Measurements from ENCODE around the gene HSPA8.

Gene HSPA8

DNA sequence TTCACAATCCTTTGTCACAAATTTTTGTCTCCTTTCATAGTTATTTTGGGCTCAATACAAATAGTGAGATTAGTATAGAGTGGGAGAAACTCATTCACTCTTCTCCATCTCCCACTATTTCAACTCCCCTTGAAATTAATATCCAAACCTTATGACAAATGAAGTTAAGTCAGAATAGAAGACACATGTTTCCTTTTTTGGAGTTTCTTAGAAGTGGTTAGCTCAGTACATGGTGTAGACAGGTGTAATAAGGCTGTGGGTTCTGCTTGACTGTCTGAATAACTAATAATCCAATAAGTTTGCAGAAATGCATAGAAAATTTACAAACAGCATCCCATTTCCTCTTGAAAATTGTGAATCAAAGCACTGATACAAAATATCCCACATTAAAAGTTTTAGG is 10.8 kb upstream of the HSPA8 start:
- H3K4me3 ChIP-seq (ENCODE audit: low read depth, low read length), result no peak overlapping the region
- DNase-seq (ENCODE audit: low read depth), result no peak
- TF ChIP-seq, protein P1, sequence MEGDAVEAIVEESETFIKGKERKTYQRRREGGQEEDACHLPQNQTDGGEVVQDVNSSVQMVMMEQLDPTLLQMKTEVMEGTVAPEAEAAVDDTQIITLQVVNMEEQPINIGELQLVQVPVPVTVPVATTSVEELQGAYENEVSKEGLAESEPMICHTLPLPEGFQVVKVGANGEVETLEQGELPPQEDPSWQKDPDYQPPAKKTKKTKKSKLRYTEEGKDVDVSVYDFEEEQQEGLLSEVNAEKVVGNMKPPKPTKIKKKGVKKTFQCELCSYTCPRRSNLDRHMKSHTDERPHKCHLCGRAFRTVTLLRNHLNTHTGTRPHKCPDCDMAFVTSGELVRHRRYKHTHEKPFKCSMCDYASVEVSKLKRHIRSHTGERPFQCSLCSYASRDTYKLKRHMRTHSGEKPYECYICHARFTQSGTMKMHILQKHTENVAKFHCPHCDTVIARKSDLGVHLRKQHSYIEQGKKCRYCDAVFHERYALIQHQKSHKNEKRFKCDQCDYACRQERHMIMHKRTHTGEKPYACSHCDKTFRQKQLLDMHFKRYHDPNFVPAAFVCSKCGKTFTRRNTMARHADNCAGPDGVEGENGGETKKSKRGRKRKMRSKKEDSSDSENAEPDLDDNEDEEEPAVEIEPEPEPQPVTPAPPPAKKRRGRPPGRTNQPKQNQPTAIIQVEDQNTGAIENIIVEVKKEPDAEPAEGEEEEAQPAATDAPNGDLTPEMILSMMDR (IDR thresholded peaks at IDR 0.05; ENCODE audit: low read depth, low read length, missing control alignments), result no peak

- no peak overlapping the region for H3K4me3 ChIP-seq (ENCODE audit: low read depth, low read length)
- TF ChIP-seq, protein P1 (IDR thresholded peaks at IDR 0.05; ENCODE audit: low read depth, low read length, missing control alignments), result no peak
- DNase-seq (ENCODE audit: low read depth), result no peak
Observed at GRCh38 chr11:123072332-123072761, 10.4 kb upstream of the HSPA8 start.

DNA sequence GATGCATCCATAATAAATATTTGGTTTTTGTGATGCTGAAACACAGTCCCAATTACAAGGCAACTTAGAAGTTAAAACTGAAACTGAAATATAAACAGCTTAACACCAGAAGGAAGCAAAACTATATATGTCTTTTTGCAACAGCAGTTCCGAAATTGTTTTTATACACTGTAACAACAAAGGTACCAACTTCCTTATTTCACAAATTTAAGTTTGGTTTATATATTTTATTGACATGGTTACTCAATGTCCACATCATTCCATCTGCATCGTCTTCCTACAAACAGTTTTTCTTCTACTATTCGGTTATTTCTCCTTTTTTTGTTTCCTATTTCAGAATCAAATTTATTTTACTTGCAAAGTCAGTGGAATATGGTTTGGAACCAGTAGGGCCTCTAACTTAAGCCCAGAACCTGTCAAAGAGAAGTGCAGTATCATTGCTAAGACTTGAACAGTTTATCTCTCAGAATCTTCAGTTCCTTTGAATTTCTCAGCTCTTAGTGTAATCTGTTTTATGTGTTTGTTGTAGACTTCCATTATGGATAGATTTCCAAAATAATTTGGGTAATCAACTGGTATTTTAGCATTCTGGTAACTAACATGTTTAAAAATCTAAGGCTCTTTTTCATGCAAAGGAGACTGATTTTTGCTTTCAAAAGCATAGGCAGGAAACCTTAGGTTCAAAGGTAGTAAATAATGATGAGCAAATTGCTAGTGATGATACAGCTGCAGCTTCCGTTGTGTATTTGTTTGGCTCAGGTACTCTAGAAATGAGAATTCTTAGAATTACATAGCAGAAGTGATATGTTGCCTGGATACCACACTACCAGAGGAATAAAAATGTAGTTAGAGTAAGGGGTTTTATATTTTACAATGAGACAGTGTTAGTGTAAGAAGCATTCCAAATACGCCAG is 8.2 kb upstream of the HSPA8 start:
- no peak for DNase-seq (ENCODE audit: low read depth)
- TF ChIP-seq, protein P1 (IDR thresholded peaks at IDR 0.05; ENCODE audit: low read depth, low read length, missing control alignments), result no peak
- H3K4me3 ChIP-seq (ENCODE audit: low read depth, low read length), result peak overlapping the region; percentile 38

- no peak overlapping the region for H3K4me3 ChIP-seq (ENCODE audit: low read depth, low read length)
- TF ChIP-seq, protein P1 (IDR thresholded peaks at IDR 0.05; ENCODE audit: low read depth, low read length, missing control alignments), result no peak
- no peak for DNase-seq (ENCODE audit: low read depth)
Observed at GRCh38 chr11:123065621-123066020, 3.7 kb upstream of the HSPA8 start.

GRCh38 chr11:123063826-123064657 is 2.1 kb upstream of the HSPA8 start:
- TF ChIP-seq, protein P1 (IDR thresholded peaks at IDR 0.05; ENCODE audit: low read depth, low read length, missing control alignments), result no peak
- H3K4me3 ChIP-seq (ENCODE audit: low read depth, low read length), result peak overlapping the region; percentile 88
- DNase-seq (ENCODE audit: low read depth), result no peak

GRCh38 chr11:123062892-123063825 is 1.2 kb upstream of the HSPA8 start:
- peak overlapping the region; percentile 88 for H3K4me3 ChIP-seq (ENCODE audit: low read depth, low read length)
- no peak for DNase-seq (ENCODE audit: low read depth)
- TF ChIP-seq, protein P1 (IDR thresholded peaks at IDR 0.05; ENCODE audit: low read depth, low read length, missing control alignments), result no peak

Measured in GM12864 (cell line).